Psoas muscle (tissue), 8 donors: ENCODE results near the gene CDKN2B-AS1. TPM values are rescaled to one million over a fixed set of nuclear protein-coding genes. Genes with fewer than 3 reads are reported as not detected.

Experiments
- ATAC-seq, 4 donors: fragments of 200-7000 bp; cut with Tn5 transposase; one replicate each; pipeline ENCODE4 v1.9.1; 2020; ENCODE audit warnings: moderate library complexity in 3 of 4, mild to moderate bottlenecking in 2 of 4
- DNase-seq, 2 donors: peaks; one replicate each; pipeline ENCODE4 v3.0.0-alpha.2; 2020
- H3K27ac ChIP-seq: fragments of 200-600 bp; one replicate; pipeline ENCODE4 v1.8.0; 2022
- H3K27me3 ChIP-seq, 3 donors: fragments of 200-600 bp in 1 of 3; one replicate each; pipeline versions ENCODE4 v1.6.1 to v1.8.0; 2013 to 2022; ENCODE audit warnings: low read length in 2 of 3, mild to moderate bottlenecking in 2 of 3, moderate library complexity in 1 of 3; ENCODE audit not compliant: insufficient read depth in 3 of 3
- H3K36me3 ChIP-seq, 2 donors: fragments of 200-600 bp in 1 of 2; one replicate each; pipeline versions ENCODE4 v1.6.1 to v1.8.0; 2013 to 2022; ENCODE audit warnings: low read depth in 1 of 2, mild to moderate bottlenecking in 1 of 2, moderate library complexity in 1 of 2; ENCODE audit not compliant: insufficient read depth in 1 of 2
- H3K4me1 ChIP-seq: fragments of 200-600 bp; one replicate; pipeline ENCODE4 v1.8.0; 2022
- H3K4me3 ChIP-seq: fragments of 200-600 bp; one replicate; pipeline ENCODE4 v1.8.0; 2022; ENCODE audit warnings: mild to moderate bottlenecking
- H3K9me3 ChIP-seq: fragments of 200-600 bp; one replicate; pipeline ENCODE4 v1.8.0; 2022
- WGBS, 3 donors: extraction: QIAGEN DNeasy Blood & Tissue Kit; methylation state at CpG; one replicate each; pipeline versions ENCODE4 v1.1.6 to v1.1.7; 2013; 5-methylcytosine and 5-hydroxymethylcytosine counted together
- intact Hi-C, 2 donors: fragments of 100-400 bp; cut with DNase I; formaldehyde crosslinking; loops; one replicate each; pipeline versions ENCODE4 v1.11.0 to v1.14.2; 2022
- polyA plus RNA-seq, 3 donors: library from polyadenylated mRNA; stranded (reverse); fragments of 200-250 nt; gene quantifications; one replicate each; pipeline ENCODE4 v1.2.3, GENCODE V29; 2013
- total RNA-seq, 4 donors: library from RNA; stranded (reverse); fragmentation: NEBNext Ultra II Directional in 2 of 4; extraction: Animal tissue kit (Norgen Biotek cat#: 25700) in 2 of 4; gene quantifications; one replicate each; pipeline versions ENCODE4 v1.2.1 to v1.2.4, GENCODE V29; 2021 to 2023
- TF ChIP-seq, protein P1 (sequence below): fragments of 200-600 bp; IDR thresholded peaks from one replicate; pipeline ENCODE4 v1.8.0; 2022; ENCODE audit warnings: antibody characterized with exemption
- donor health status: healthy with polysubstance abuse.
- donor health status: DM: no; HTN: no; CAD: no; lungs with moderate emphysema.
- donor health status: Bipolar disorder and iron deficiency.
- donor health status: healthy.
- donor health status: DM: yes; HTN: yes; CAD: no.
- donor health status: DM: no; HTN: no; CAD: no.
- donor health status: DM: no; HTN: no; CAD: no.
- donor health status: DM: yes; HTN: yes; CAD: no.

Gene CDKN2B-AS1
- total and polyA plus RNA-seq, 7 donors, result 0.40 TPM; not detected in 6

DNA sequence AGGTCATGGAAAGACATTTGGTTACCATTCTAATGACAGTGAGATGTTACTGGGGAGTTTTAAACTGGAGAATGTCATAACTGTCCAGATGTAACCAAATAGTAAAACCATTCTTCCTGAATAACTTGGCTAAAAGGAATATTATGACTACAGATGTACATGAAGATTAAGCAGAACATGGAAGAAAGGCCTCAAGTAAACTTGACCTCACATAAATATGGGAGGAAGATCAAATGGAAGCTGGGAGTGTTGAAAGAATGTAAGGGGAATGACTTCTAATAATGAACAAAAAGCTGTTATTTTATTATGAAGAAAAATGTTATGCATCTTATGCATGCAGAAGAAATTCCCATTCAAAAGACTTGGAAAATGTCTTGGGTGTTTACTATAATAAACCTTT lies 122.2 kb downstream of the CDKN2B-AS1 start:
- intact Hi-C loops, result loop anchor here in 1 of 2 donors (10.0 kb wide), 1 partner anchor 122 kb away; the partner anchor contains the start of genes CDKN2A and CDKN2B-AS1

DNA sequence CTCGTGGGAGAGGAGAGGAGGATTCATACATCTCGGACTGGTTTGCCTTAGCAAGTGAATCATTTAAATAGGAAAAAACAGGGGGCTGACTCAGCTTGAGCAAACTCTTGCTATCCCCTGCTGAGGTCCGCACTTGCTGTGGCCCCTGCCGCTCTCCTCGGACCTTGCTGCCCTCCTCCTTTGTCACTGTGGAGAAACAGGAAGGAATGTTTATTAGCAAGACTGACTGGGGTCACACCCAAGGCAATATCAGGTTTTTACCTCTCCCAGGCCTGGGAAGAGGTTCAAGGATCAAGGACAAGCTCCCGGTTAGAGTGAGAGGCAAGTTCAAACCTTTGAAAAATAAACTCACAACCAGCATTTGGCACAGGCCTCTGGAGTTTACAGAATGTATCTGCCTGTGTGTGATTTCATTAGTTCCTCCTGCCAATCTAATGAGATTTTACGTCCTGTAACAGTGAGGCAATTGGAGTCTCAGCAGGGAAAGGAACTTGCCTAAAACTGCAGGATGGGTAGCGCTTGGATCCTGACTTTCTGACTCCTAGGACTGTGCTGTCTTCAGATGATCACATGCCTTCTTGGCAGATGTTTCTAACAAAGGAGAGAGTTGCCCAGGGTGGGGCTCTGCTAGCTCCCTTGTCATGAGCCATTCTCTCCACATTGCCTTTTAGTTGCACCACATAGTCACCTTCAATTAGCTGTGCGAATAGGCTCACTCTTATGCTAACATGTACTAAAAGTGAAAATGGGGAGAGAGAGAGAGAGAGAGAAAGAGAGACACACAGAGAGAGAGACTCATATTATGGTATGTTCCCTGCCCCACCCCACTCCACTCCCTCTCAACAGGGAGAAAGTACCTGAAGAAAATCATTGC lies 123.2 kb downstream of the CDKN2B-AS1 start:
- peak in 1 of 2 donors; percentile 48 for DNase-seq
- TF ChIP-seq, protein P1, sequence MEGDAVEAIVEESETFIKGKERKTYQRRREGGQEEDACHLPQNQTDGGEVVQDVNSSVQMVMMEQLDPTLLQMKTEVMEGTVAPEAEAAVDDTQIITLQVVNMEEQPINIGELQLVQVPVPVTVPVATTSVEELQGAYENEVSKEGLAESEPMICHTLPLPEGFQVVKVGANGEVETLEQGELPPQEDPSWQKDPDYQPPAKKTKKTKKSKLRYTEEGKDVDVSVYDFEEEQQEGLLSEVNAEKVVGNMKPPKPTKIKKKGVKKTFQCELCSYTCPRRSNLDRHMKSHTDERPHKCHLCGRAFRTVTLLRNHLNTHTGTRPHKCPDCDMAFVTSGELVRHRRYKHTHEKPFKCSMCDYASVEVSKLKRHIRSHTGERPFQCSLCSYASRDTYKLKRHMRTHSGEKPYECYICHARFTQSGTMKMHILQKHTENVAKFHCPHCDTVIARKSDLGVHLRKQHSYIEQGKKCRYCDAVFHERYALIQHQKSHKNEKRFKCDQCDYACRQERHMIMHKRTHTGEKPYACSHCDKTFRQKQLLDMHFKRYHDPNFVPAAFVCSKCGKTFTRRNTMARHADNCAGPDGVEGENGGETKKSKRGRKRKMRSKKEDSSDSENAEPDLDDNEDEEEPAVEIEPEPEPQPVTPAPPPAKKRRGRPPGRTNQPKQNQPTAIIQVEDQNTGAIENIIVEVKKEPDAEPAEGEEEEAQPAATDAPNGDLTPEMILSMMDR, result no peak
- intact Hi-C loops, result loop anchor here in 1 of 2 donors (10.0 kb wide), 1 partner anchor 123 kb away; the partner anchor contains the start of genes CDKN2A and CDKN2B-AS1
- H3K9me3 ChIP-seq, result peaks cover 8% of the 10 kb centered on the region
- no peaks in the 10 kb centered on the region for H3K4me1 ChIP-seq
- ATAC-seq, result peak in 3 of 4 donors; percentile 25 to 55 (median 46)
- 45 to 50% (median 47%) methylated on average over 9 of the region's 9 CpGs for WGBS, 3 donors
- H3K4me3 ChIP-seq, result no peak overlapping the region
- no peaks in the 10 kb centered on the region for H3K36me3 ChIP-seq
- H3K27ac ChIP-seq, result no peak overlapping the region
- H3K27me3 ChIP-seq, result no peaks in the 10 kb centered on the region

More for the DNA sequence above, 122.2 kb downstream of the CDKN2B-AS1 start:
- DNase-seq, result no peak
- Histone ChIP-seq H3K9me3 (no peaks in the 10 kb centered on the region), H3K27ac (no peak overlapping the region), H3K4me3 (no peak overlapping the region), H3K4me1 (no peaks in the 10 kb centered on the region), H3K27me3 (no peaks in the 10 kb centered on the region), H3K36me3 (no peaks in the 10 kb centered on the region)
- TF ChIP-seq, protein P1, result no peak
- no peak for ATAC-seq

DNA sequence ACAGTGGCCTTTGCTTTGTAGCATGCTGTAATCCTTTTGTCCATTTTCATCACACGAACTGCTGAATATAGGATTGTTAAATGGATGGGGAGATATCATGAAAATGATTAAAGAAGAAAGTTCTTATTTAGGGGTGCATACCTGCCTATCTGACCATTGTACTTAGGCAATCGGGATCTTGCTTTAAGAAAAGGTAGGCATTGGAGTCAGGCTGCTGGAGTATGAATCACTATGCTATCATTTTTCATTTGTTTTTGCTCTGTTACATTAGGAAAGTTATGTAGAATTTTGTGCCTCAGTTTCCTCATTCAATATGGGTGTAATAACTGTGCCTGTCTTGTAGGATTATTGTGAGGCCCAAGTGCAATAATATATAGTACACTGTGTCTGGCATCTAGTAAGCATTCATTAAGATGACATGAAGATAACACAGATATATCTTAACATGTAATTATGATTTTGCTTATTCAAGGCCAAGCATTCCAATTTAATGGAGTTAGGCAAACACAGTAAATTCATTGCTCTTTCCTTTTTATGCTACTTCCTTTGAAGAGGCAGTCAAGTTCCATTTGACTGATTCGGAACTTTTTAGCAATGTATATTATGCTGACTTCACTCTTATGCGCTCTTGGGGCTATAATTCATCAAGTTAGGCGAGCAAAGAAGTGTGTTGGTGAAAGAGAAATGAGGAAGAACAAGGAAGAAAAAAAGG lies 124.4 kb downstream of the CDKN2B-AS1 start:
- ATAC-seq, result no peak
- peaks cover 10% of the 10 kb centered on the region for H3K9me3 ChIP-seq
- no peak overlapping the region for H3K27ac ChIP-seq
- DNase-seq, result no peak
- H3K27me3 ChIP-seq, result no peaks in the 10 kb centered on the region
- TF ChIP-seq, protein P1, result no peak
- H3K4me1 ChIP-seq, result no peaks in the 10 kb centered on the region
- WGBS, 3 donors, result 83 to 92% (median 88%) methylated on average over 5 of the region's 5 CpGs
- no peaks in the 10 kb centered on the region for H3K36me3 ChIP-seq
- H3K4me3 ChIP-seq, result no peak overlapping the region
- intact Hi-C loops, result loop anchor here in 1 of 2 donors (10.0 kb wide), 1 partner anchor 124 kb away; the partner anchor contains the start of genes CDKN2A and CDKN2B-AS1

DNA sequence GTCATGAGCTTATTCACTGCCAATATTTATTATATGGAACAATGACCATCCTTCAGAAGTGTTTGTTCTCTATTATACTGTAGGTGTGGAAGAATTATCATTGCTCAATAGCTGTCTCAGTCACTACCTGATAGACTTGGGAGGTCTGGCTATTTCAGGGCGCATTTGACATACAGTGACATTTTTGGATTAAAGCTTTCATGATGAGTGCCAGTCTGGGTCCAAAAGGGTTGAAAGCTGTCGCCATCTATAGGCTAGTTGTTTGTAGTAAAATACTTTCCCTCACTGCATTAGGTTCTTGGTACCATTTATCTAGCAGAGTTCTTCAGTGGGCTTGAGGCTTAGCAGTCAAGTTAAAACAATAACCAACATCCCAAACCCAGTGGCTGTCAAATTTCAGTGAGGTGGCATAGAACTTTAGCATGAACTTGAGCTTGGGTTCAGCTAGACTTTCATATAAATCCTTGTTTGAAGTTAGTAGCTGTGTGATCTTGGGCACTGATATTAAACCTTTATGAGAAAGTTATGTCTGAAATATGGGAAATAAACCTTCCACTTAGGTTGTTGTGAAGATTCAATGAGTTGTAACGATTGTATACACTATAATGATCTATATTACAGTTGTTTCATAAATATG lies 125.0 kb downstream of the CDKN2B-AS1 start:
- no peaks in the 10 kb centered on the region for H3K4me1 ChIP-seq
- 33 to 39% (median 38%) methylated on average over 3 of the region's 3 CpGs for WGBS, 3 donors
- intact Hi-C loops, result loop anchor here (10.0 kb wide), 2 partner anchors 115 to 125 kb away; partner anchors contain the start of genes CDKN2A (in 1 of the 2) and CDKN2B-AS1 (in 1 of the 2)
- H3K4me3 ChIP-seq, result no peak overlapping the region
- H3K27ac ChIP-seq, result no peak overlapping the region
- no peaks in the 10 kb centered on the region for H3K36me3 ChIP-seq
- no peaks in the 10 kb centered on the region for H3K27me3 ChIP-seq
- peak; percentile 64 to 86 (median 76) for ATAC-seq
- no peak for DNase-seq
- peaks cover 10% of the 10 kb centered on the region for H3K9me3 ChIP-seq
- TF ChIP-seq, protein P1, result peak; percentile 44
